ENCODE measurements around the gene SIX2. TPM values are rescaled to one million over a fixed set of nuclear protein-coding genes. Genes with fewer than 3 reads are reported as not detected.

SIX2 gene
- total and polyA plus RNA-seq, 4 donors = not detected

DNA sequence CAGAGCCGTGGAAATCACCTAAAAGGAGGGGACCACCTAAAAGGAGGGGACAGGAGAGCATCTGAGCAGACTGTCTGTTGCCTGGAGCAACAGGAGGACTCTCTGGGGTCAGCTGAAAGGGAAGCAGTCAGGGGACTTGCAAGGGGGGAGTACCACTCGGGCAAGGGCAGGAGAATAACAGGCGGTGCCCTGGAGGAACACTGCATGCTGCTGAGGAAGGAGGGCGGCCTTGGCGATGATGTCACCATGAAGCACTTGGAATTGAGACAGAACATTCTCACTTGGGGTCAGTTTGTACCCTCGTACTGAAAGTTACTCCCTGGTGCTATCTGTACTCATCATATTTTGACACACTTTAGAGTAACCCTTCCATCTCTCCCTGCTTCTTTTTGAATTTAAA lies 49.4 kb downstream of the SIX2 start:
- DNase-seq (ENCODE audit: low spot score) = no peak
- WGBS = 79% methylated on average over 6 of the region's 6 CpGs
- TF ChIP-seq EGR1 (IDR thresholded peaks at IDR 0.05; ENCODE audit: low read depth in 2 of 2) (no peak), GABPA (IDR thresholded peaks at IDR 0.05 in 1 of 2, conservative IDR thresholded peaks at IDR 0.05 in 1 of 2) (no peak), RAD21 (IDR thresholded peaks at IDR 0.05) (no peak)
- Histone ChIP-seq H3K4me3 (ENCODE audit: low read depth in 1 of 3, low read length in 3 of 3) (no peak overlapping the region), H3K4me1 (ENCODE audit: control insufficient read depth in 4 of 4, insufficient read depth in 4 of 4, low read length in 3 of 4) (peaks cover 3 to 16% (median 11%) of the 10 kb centered on the region in 4 donors), H3K27me3 (ENCODE audit: control insufficient read depth in 4 of 4, insufficient read depth in 4 of 4, low read length in 3 of 4) (peaks cover 2 to 5% (median 3%) of the 10 kb centered on the region in 4 donors), H3K9me3 (ENCODE audit: control insufficient read depth in 4 of 4, low read length in 3 of 4) (no peaks in the 10 kb centered on the region), H3K9ac (ENCODE audit: low read depth in 1 of 2, low read length in 2 of 2) (no peak overlapping the region), H3K36me3 (ENCODE audit: control insufficient read depth in 4 of 4, insufficient read depth in 3 of 4, low read depth in 1 of 4, low read length in 3 of 4) (no peaks in the 10 kb centered on the region), H3K27ac (ENCODE audit: low read depth in 1 of 2, low read length in 2 of 2) (no peak overlapping the region)

- no peak overlapping the region for H3K9ac ChIP-seq (ENCODE audit: low read depth in 1 of 2, low read length in 2 of 2)
- peaks cover 3 to 27% (median 23%) of the 10 kb centered on the region in 4 donors for H3K4me1 ChIP-seq (ENCODE audit: control insufficient read depth in 4 of 4, insufficient read depth in 4 of 4, low read length in 3 of 4)
- DNase-seq (ENCODE audit: low spot score) = no peak
- 86% methylated on average over 6 of the region's 6 CpGs for WGBS
- no peak overlapping the region for H3K4me3 ChIP-seq (ENCODE audit: low read depth in 1 of 3, low read length in 3 of 3)
- no peaks in the 10 kb centered on the region for H3K9me3 ChIP-seq (ENCODE audit: control insufficient read depth in 4 of 4, low read length in 3 of 4)
- H3K27ac ChIP-seq (ENCODE audit: low read depth in 1 of 2, low read length in 2 of 2) = no peak overlapping the region
- no peaks in the 10 kb centered on the region for H3K36me3 ChIP-seq (ENCODE audit: control insufficient read depth in 4 of 4, insufficient read depth in 3 of 4, low read depth in 1 of 4, low read length in 3 of 4)
- TF ChIP-seq RXRA (IDR thresholded peaks at IDR 0.05) = no peak
- TF ChIP-seq SP1 (IDR thresholded peaks at IDR 0.05) = no peak
- no peak for TF ChIP-seq JUND (IDR thresholded peaks at IDR 0.05)
- TF ChIP-seq HNF4A (conservative IDR thresholded peaks at IDR 0.05) = no peak
- no peak for TF ChIP-seq TAF1 (conservative IDR thresholded peaks at IDR 0.05)
- TF ChIP-seq, protein P1, sequence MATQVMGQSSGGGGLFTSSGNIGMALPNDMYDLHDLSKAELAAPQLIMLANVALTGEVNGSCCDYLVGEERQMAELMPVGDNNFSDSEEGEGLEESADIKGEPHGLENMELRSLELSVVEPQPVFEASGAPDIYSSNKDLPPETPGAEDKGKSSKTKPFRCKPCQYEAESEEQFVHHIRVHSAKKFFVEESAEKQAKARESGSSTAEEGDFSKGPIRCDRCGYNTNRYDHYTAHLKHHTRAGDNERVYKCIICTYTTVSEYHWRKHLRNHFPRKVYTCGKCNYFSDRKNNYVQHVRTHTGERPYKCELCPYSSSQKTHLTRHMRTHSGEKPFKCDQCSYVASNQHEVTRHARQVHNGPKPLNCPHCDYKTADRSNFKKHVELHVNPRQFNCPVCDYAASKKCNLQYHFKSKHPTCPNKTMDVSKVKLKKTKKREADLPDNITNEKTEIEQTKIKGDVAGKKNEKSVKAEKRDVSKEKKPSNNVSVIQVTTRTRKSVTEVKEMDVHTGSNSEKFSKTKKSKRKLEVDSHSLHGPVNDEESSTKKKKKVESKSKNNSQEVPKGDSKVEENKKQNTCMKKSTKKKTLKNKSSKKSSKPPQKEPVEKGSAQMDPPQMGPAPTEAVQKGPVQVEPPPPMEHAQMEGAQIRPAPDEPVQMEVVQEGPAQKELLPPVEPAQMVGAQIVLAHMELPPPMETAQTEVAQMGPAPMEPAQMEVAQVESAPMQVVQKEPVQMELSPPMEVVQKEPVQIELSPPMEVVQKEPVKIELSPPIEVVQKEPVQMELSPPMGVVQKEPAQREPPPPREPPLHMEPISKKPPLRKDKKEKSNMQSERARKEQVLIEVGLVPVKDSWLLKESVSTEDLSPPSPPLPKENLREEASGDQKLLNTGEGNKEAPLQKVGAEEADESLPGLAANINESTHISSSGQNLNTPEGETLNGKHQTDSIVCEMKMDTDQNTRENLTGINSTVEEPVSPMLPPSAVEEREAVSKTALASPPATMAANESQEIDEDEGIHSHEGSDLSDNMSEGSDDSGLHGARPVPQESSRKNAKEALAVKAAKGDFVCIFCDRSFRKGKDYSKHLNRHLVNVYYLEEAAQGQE (IDR thresholded peaks at IDR 0.05) = no peak
- no peak for TF ChIP-seq YY1 (IDR thresholded peaks at IDR 0.05)
- TF ChIP-seq CTCF (IDR thresholded peaks at IDR 0.05; ENCODE audit: low read depth, low read length, missing input control) = no peak
- TF ChIP-seq, protein P2, sequence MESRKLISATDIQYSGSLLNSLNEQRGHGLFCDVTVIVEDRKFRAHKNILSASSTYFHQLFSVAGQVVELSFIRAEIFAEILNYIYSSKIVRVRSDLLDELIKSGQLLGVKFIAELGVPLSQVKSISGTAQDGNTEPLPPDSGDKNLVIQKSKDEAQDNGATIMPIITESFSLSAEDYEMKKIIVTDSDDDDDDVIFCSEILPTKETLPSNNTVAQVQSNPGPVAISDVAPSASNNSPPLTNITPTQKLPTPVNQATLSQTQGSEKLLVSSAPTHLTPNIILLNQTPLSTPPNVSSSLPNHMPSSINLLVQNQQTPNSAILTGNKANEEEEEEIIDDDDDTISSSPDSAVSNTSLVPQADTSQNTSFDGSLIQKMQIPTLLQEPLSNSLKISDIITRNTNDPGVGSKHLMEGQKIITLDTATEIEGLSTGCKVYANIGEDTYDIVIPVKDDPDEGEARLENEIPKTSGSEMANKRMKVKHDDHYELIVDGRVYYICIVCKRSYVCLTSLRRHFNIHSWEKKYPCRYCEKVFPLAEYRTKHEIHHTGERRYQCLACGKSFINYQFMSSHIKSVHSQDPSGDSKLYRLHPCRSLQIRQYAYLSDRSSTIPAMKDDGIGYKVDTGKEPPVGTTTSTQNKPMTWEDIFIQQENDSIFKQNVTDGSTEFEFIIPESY (IDR thresholded peaks at IDR 0.05) = no peak
- no peak for TF ChIP-seq NR2F2 (IDR thresholded peaks at IDR 0.05)
- TF ChIP-seq FOXA2 (IDR thresholded peaks at IDR 0.05) = no peak
- peaks cover 5 to 9% (median 5%) of the 10 kb centered on the region in 4 donors for H3K27me3 ChIP-seq (ENCODE audit: control insufficient read depth in 4 of 4, insufficient read depth in 4 of 4, low read length in 3 of 4)
Measured at GRCh38 chr2:44957656-44958327, 51.5 kb downstream of the SIX2 start.
